ENCODE measurements around the gene PIERCE2.

DNA sequence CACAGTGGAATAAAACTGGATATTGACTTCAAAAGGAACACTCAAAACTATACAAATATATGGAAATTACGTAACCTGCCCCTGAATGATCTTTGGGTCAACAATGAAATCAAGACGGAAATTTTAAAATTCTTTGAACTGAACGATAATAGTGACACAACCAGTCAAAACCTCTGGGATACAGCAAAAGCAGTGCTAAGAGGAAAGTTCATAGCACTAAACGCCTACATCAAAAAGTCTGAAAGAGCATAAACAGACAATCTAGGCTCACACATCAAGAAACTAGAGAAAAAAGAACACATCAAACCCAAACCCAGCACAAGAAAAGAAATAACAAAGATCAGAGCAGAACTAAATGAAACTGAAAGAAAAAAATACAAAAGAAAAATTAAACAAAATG lies 53.2 kb downstream of the PIERCE2 start:
- TF ChIP-seq, protein P1, sequence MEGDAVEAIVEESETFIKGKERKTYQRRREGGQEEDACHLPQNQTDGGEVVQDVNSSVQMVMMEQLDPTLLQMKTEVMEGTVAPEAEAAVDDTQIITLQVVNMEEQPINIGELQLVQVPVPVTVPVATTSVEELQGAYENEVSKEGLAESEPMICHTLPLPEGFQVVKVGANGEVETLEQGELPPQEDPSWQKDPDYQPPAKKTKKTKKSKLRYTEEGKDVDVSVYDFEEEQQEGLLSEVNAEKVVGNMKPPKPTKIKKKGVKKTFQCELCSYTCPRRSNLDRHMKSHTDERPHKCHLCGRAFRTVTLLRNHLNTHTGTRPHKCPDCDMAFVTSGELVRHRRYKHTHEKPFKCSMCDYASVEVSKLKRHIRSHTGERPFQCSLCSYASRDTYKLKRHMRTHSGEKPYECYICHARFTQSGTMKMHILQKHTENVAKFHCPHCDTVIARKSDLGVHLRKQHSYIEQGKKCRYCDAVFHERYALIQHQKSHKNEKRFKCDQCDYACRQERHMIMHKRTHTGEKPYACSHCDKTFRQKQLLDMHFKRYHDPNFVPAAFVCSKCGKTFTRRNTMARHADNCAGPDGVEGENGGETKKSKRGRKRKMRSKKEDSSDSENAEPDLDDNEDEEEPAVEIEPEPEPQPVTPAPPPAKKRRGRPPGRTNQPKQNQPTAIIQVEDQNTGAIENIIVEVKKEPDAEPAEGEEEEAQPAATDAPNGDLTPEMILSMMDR (conservative IDR thresholded peaks at IDR 0.05; ENCODE audit: low read depth, low read length): no peak
- TF ChIP-seq CEBPB (IDR thresholded peaks at IDR 0.05; ENCODE audit: low read depth, low read length) (no peak), POLR2A (IDR thresholded peaks at IDR 0.05; ENCODE audit: low read depth, low read length) (no peak), RAD21 (IDR thresholded peaks at IDR 0.05; ENCODE audit: low read length) (no peak), RFX5 (IDR thresholded peaks at IDR 0.05; ENCODE audit: low read depth, low read length) (no peak), MXI1 (IDR thresholded peaks at IDR 0.05; ENCODE audit: borderline replicate concordance, low read depth, low read length) (no peak), BHLHE40 (IDR thresholded peaks at IDR 0.05; ENCODE audit: low read depth, low read length) (no peak), NFE2L2 (IDR thresholded peaks at IDR 0.05; ENCODE audit: low read depth, low read length) (no peak), FOS (IDR thresholded peaks at IDR 0.05; ENCODE audit: low read depth, low read length) (no peak)
- TF ChIP-seq, protein P2, sequence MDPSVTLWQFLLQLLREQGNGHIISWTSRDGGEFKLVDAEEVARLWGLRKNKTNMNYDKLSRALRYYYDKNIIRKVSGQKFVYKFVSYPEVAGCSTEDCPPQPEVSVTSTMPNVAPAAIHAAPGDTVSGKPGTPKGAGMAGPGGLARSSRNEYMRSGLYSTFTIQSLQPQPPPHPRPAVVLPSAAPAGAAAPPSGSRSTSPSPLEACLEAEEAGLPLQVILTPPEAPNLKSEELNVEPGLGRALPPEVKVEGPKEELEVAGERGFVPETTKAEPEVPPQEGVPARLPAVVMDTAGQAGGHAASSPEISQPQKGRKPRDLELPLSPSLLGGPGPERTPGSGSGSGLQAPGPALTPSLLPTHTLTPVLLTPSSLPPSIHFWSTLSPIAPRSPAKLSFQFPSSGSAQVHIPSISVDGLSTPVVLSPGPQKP (IDR thresholded peaks at IDR 0.05; ENCODE audit: borderline replicate concordance, low read depth, low read length): no peak
